ENCODE measurements around the gene RAB11FIP4. TPM values are rescaled to one million over a fixed set of nuclear protein-coding genes. Genes with fewer than 3 reads are reported as not detected.

RAB11FIP4 gene
- total RNA-seq, 1 donor from 2014 or later, result 32.4 TPM

GRCh38 chr17:31479524-31479923 is 88.0 kb downstream of the RAB11FIP4 start:
- TF ChIP-seq, protein P1, sequence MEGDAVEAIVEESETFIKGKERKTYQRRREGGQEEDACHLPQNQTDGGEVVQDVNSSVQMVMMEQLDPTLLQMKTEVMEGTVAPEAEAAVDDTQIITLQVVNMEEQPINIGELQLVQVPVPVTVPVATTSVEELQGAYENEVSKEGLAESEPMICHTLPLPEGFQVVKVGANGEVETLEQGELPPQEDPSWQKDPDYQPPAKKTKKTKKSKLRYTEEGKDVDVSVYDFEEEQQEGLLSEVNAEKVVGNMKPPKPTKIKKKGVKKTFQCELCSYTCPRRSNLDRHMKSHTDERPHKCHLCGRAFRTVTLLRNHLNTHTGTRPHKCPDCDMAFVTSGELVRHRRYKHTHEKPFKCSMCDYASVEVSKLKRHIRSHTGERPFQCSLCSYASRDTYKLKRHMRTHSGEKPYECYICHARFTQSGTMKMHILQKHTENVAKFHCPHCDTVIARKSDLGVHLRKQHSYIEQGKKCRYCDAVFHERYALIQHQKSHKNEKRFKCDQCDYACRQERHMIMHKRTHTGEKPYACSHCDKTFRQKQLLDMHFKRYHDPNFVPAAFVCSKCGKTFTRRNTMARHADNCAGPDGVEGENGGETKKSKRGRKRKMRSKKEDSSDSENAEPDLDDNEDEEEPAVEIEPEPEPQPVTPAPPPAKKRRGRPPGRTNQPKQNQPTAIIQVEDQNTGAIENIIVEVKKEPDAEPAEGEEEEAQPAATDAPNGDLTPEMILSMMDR (conservative IDR thresholded peaks at IDR 0.05), result no peak
- Mint-ChIP-seq H3K27ac (no peak overlapping the region), H3K36me3 (no peaks in the 10 kb centered on the region), H3K9me3 (no peaks in the 10 kb centered on the region), H3K4me3 (no peak overlapping the region), H3K4me1 (ENCODE audit: unreplicated experiment) (peaks cover 16% of the 10 kb centered on the region), H3K27me3 (peaks cover 7% of the 10 kb centered on the region)
- no peak for DNase-seq (ENCODE audit: extremely low spot score, unreplicated experiment)

DNA sequence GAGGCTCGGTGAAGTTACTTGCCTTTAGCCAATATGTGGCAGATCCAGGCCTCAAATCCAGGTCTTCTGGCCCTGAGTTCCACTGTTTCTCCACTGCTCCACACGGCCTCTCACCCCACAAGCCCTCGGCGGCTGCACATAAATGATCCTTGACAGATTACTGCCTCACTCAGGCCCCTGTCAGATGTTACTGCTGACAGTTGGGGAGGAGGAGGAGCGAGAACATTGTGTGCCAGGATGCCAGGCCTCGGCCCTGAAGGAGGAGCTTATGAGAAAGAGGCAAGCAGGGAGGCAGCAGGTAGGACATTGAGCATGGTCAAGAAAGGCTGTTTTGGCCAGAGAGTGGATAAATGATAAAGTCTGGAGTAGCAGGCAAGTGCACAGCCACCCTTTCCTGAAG is 88.6 kb downstream of the RAB11FIP4 start:
- TF ChIP-seq, protein P1 (conservative IDR thresholded peaks at IDR 0.05), result no peak
- Mint-ChIP-seq H3K4me1 (ENCODE audit: unreplicated experiment) (peaks cover 12% of the 10 kb centered on the region), H3K27me3 (peaks cover 7% of the 10 kb centered on the region), H3K27ac (no peak overlapping the region), H3K36me3 (no peaks in the 10 kb centered on the region), H3K9me3 (no peaks in the 10 kb centered on the region), H3K4me3 (no peak overlapping the region)
- no peak for DNase-seq (ENCODE audit: extremely low spot score, unreplicated experiment)

DNA sequence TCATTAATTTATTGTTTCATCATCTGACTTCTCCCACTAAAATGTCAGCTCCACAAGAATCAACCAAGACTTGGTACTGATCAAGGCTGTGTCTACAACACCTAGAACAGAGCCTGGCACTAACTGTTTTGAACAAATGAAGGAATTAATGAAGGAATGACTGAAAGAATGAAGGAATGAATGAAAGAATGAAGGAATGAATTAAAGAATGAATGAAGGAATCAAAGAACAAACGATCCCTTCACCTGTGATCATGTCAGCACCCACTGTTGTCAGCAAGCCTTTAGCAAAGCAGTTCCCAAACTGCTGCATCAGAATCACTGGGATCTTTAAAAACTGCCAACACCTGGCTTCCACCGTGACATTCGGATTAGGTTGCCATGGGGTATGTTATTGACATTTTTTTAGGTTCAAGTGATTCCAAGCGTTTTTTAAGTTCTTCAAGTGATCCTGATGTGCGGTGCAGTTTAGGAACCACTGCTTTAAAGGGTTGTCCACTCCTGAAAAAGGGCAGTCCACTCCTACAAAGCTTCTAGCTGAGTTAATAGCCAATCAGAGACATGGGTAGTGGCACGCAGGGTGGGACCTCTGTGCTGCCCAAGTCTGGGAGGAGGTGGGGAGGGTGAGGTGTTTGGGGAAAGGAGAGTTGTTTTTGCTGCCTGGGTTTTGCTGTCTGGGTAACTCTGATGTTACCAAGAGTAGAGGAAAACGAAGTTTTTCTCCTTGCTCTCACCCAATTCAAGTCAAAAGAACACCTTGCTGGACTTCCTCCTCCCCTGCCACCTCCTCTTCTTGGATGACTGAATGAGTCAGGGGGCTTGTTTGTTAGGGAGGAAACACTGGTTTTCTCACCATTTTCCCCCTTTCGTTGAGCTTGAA is 89.7 kb downstream of the RAB11FIP4 start:
- Mint-ChIP-seq H3K36me3 (no peaks in the 10 kb centered on the region), H3K27ac (no peak overlapping the region), H3K4me1 (ENCODE audit: unreplicated experiment) (peaks cover 5% of the 10 kb centered on the region), H3K9me3 (no peaks in the 10 kb centered on the region), H3K27me3 (peaks cover 7% of the 10 kb centered on the region), H3K4me3 (no peak overlapping the region)
- no peak for DNase-seq (ENCODE audit: extremely low spot score, unreplicated experiment)
- TF ChIP-seq, protein P1 (conservative IDR thresholded peaks at IDR 0.05), result no peak

GRCh38 chr17:31481783-31482081 is 90.3 kb downstream of the RAB11FIP4 start:
- H3K4me1 Mint-ChIP-seq (ENCODE audit: unreplicated experiment), result peaks cover 5% of the 10 kb centered on the region
- H3K4me3 Mint-ChIP-seq, result no peak overlapping the region
- no peaks in the 10 kb centered on the region for H3K36me3 Mint-ChIP-seq
- H3K9me3 Mint-ChIP-seq, result no peaks in the 10 kb centered on the region
- DNase-seq (ENCODE audit: extremely low spot score, unreplicated experiment), result no peak
- TF ChIP-seq, protein P1 (conservative IDR thresholded peaks at IDR 0.05), result no peak
- peaks cover 10% of the 10 kb centered on the region for H3K27me3 Mint-ChIP-seq
- no peak overlapping the region for H3K27ac Mint-ChIP-seq

DNA sequence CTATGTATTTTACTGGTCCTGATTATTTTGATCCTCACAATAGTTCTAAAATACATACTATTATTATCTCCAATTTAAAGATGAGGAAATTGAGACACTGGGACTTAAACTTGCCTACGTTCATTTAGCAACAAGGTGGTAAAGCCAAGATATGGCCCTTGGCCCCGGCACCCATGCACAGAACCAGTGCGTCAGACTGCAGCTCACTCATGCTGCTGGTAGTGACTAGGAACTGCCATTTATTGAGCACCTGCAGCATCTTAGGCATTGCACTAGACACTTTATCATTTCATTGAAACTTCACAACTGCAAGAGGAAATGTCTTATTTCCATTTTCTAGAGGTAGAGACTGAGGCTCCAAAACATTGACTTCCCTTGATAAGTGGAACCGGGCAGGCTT is 93.3 kb downstream of the RAB11FIP4 start:
- no peak for DNase-seq (ENCODE audit: extremely low spot score, unreplicated experiment)
- H3K36me3 Mint-ChIP-seq, result no peaks in the 10 kb centered on the region
- peak overlapping the region; percentile 21 for H3K4me3 Mint-ChIP-seq
- H3K9me3 Mint-ChIP-seq, result no peaks in the 10 kb centered on the region
- peaks cover 27% of the 10 kb centered on the region for H3K27me3 Mint-ChIP-seq
- TF ChIP-seq, protein P1 (conservative IDR thresholded peaks at IDR 0.05), result no peak
- no peak overlapping the region for H3K27ac Mint-ChIP-seq
- H3K4me1 Mint-ChIP-seq (ENCODE audit: unreplicated experiment), result peaks cover 6% of the 10 kb centered on the region
